ENCODE measurements around the gene PRDM12. TPM values are rescaled to one million over a fixed set of nuclear protein-coding genes. Genes with fewer than 3 reads are reported as not detected.

Gene PRDM12
- total and polyA plus RNA-seq, 2 of the 8 experiments (the other 6 are each of a cell fraction or from before 2014, with no cell fraction given) = 0.14 to 0.22 TPM

DNA sequence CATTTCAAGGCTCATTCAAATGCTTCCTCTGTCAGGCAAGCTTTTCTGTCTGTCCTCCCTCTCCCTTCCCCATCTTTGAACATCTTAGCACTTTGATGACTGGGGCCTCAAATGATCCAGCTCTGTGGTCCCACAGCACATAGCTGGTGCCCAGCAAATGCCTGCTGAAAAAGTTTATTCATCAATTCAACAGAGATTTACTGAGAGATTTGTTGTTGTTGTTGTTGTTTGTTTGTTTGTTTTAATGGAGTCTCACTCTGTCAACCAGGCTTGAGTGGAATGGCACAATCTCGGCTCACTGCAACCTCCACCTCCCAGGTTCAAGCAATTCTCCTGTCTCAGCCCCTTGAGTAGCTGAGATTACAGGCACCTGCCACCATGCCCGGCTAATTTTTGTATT, 23.2 kb downstream of the PRDM12 start:
- Histone ChIP-seq H3K56ac (replicated peaks; ENCODE audit: insufficient read length, low read depth, low read length) (no peak overlapping the region), H3K9ac (replicated peaks in 1 of 4; ENCODE audit: extremely low read depth in 1 of 4, low read depth in 3 of 4, low read length in 3 of 4) (no peak overlapping the region), H2BK20ac (ENCODE audit: low read length) (no peak overlapping the region), H3K23me2 (ENCODE audit: low read depth, low read length) (peaks cover 2% of the 10 kb centered on the region; the same call in 1 of the 2 replicates), H3K4me2 (ENCODE audit: insufficient read depth in 1 of 2, low read depth in 2 of 2, low read length in 2 of 2) (no peak overlapping the region), H4K20me1 (replicated peaks in 1 of 2; ENCODE audit: control insufficient read depth in 1 of 2, insufficient read depth in 2 of 2, low read length in 2 of 2) (peaks cover 0 to 3% of the 10 kb centered on the region in 2 experiments), H2BK120ac (replicated peaks; ENCODE audit: low read depth, low read length) (no peak overlapping the region), H3K14ac (ENCODE audit: insufficient read length) (no peak overlapping the region), H3K36me3 (ENCODE audit: control insufficient read depth in 2 of 4, insufficient read depth in 4 of 4, low read length in 3 of 4) (no peaks in the 10 kb centered on the region), H3K27me3 (replicated peaks in 1 of 4; ENCODE audit: control insufficient read depth in 3 of 4, extremely low read depth in 1 of 4, insufficient read depth in 3 of 4, low read length in 3 of 4) (no peaks in the 10 kb centered on the region), H4K5ac (ENCODE audit: insufficient read length, low read depth, low read length) (no peak overlapping the region), H2BK5ac (ENCODE audit: low read depth, low read length) (no peak overlapping the region), H3K4me1 (replicated peaks in 1 of 4; ENCODE audit: control insufficient read depth in 3 of 4, insufficient read depth in 4 of 4, low read length in 3 of 4) (peaks cover 4 to 5% (median 5%) of the 10 kb centered on the region in 4 experiments; a peak in 5 of 7 replicates), H2BK12ac (ENCODE audit: low read depth, low read length) (no peak overlapping the region), H3K18ac (ENCODE audit: extremely low read depth, low read length) (no peak overlapping the region), H3K23ac (ENCODE audit: insufficient read length) (no peak overlapping the region), H4K91ac (replicated peaks; ENCODE audit: insufficient read length, low read length) (no peak overlapping the region), H3K4ac (replicated peaks; ENCODE audit: insufficient read length, low read depth, low read length) (no peak overlapping the region), H3K79me2 (ENCODE audit: control insufficient read depth in 1 of 2, insufficient read depth in 2 of 2, low read length in 2 of 2) (no peaks in the 10 kb centered on the region), H3K27ac (ENCODE audit: low read depth, low read length) (no peak overlapping the region), H3K4me3 (ENCODE audit: extremely low read depth in 1 of 4, insufficient read depth in 2 of 4, low read depth in 3 of 4, low read length in 4 of 4) (no peak overlapping the region), H2BK15ac (ENCODE audit: low read length) (no peak overlapping the region), H3K79me1 (ENCODE audit: low read depth, low read length) (no peaks in the 10 kb centered on the region), H4K8ac (ENCODE audit: extremely low read depth, insufficient read depth, low read length) (no peak overlapping the region), H3K9me3 (ENCODE audit: insufficient read depth in 2 of 2, low read depth in 1 of 2, low read length in 1 of 2) (peaks cover 0 to 4% of the 10 kb centered on the region in 2 experiments; a peak in 2 of 4 replicates), H2AFZ (ENCODE audit: low read length) (no peak overlapping the region), H2AK5ac (ENCODE audit: low read depth, low read length) (no peak overlapping the region)
- ChIA-PET POLR2A (ENCODE audit: partially characterized antibody) (no interaction called here), CTCF (ENCODE audit: partially characterized antibody) (interaction anchor here (0.9 to 2.0 kb wide), 3 partner anchors 178 to 228 kb away, joined by 3 to 8 read pairs (median 4); no protein-coding TSS in a partner anchor)
- TF ChIP-seq SP4 (IDR thresholded peaks at IDR 0.05; ENCODE audit: low read length) (no peak), NANOG (IDR thresholded peaks at IDR 0.05; ENCODE audit: insufficient read depth, low read depth, low read length, poor library complexity, severe bottlenecking) (no peak), TAF7 (optimal IDR thresholded peaks at IDR 0.05; ENCODE audit: borderline replicate concordance, low read depth, low read length) (no peak)
- FAIRE-seq (no peak), DNase-seq (ENCODE audit: low read depth in 1 of 2, low spot score in 2 of 2) (no peak)
- 78% methylated on average over 2 of the region's 2 CpGs; no CpG with 5 or more reads in 1 of the 2 experiments for WGBS, 2 experiments (ENCODE audit: extremely low coverage in 1 of 2, insufficient coverage in 1 of 2, insufficient read length in 1 of 2, insufficient replicate concordance in 2 of 2, low coverage in 1 of 2, low lambda C conversion rate in 2 of 2, missing lambda C conversion rate in 1 of 2)
